Stimulated activated CD4-positive, alpha-beta T cell treated with anti-CD3 and anti-CD28 coated beads, Interleukin-12 subunit alpha, Interleukin-12 subunit beta, amount 100 ng/mL, for 48 hours (primary cell): ENCODE measurements around the gene RNF213.
"Not testable (repeated sequence)": the region's sequence is repeated elsewhere in the genome, so short reads cannot be mapped to it uniquely, and the experiment has no call there.

Experiments
- DNase-seq, 3 donors: peaks; one replicate each; pipeline ENCODE4 v3.0.0-alpha.2; 2020; ENCODE audit warnings: low read depth in 2 of 3, low spot score in 1 of 3

Gene RNF213

GRCh38 chr17:80388175-80388574 is 127.5 kb downstream of the RNF213 start:
- no peak for DNase-seq

- DNase-seq = no peak
These were observed 127.9 kb downstream of the RNF213 start for GRCh38 chr17:80388601-80389000.

- DNase-seq = no peak
These were observed 128.7 kb downstream of the RNF213 start for GRCh38 chr17:80389011-80389995.

- no peak for DNase-seq
These were observed 132.7 kb downstream of the RNF213 start for GRCh38 chr17:80393241-80393890.

- DNase-seq = no peak
These were observed 133.3 kb downstream of the RNF213 start for GRCh38 chr17:80393961-80394360.

- DNase-seq = no peak
These were observed 134.1 kb downstream of the RNF213 start for GRCh38 chr17:80394629-80395216.

- DNase-seq = no peak
These were observed 134.9 kb downstream of the RNF213 start for GRCh38 chr17:80395402-80396151.

- DNase-seq = no peak
These were observed 135.7 kb downstream of the RNF213 start for GRCh38 chr17:80396157-80397033.

GRCh38 chr17:80397034-80397387 is 136.4 kb downstream of the RNF213 start:
- DNase-seq = no peak

- no peak for DNase-seq
These were observed 137.0 kb downstream of the RNF213 start for GRCh38 chr17:80397686-80398085.

- DNase-seq = not testable (repeated sequence)
These were observed 140.4 kb downstream of the RNF213 start for GRCh38 chr17:80401086-80401485.

- DNase-seq = not testable (repeated sequence)
These were observed 141.4 kb downstream of the RNF213 start for GRCh38 chr17:80402102-80402501.

GRCh38 chr17:80402959-80403358 is 142.3 kb downstream of the RNF213 start:
- DNase-seq = no peak

- DNase-seq = no peak
These were observed 145.5 kb downstream of the RNF213 start for GRCh38 chr17:80406146-80406545.

GRCh38 chr17:80407917-80408316 is 147.3 kb downstream of the RNF213 start:
- not testable (repeated sequence) for DNase-seq

- DNase-seq = no peak
These were observed 148.2 kb downstream of the RNF213 start for GRCh38 chr17:80408872-80409271.

GRCh38 chr17:80409626-80410025 is 149.0 kb downstream of the RNF213 start:
- no peak for DNase-seq

GRCh38 chr17:80410441-80411087 is 149.9 kb downstream of the RNF213 start:
- DNase-seq = not testable (repeated sequence)

- DNase-seq = no peak
These were observed 153.3 kb downstream of the RNF213 start for GRCh38 chr17:80413771-80414507.
